Measurements from ENCODE around the gene CIZ1.

- TF ChIP-seq POLR2A (IDR thresholded peaks at IDR 0.05; ENCODE audit: extremely low read depth, insufficient read length) (no peak), CTCF (IDR thresholded peaks at IDR 0.05; ENCODE audit: low read depth, low read length) (no peak)
These were observed 69.2 kb downstream of the CIZ1 start for GRCh38 chr9:128121924-128122808.

Measured in NB4 (cell line).